Peyer's patch (tissue), 4 donors: ENCODE results near the gene SLC25A21. TPM values are rescaled to one million over a fixed set of nuclear protein-coding genes. Genes with fewer than 3 reads are reported as not detected.
"Not testable (repeated sequence)": the region's sequence is repeated elsewhere in the genome, so short reads cannot be mapped to it uniquely, and the experiment has no call there.

Experiments
- DNase-seq, 3 donors: peaks; one replicate each; pipeline ENCODE4 v3.0.0-alpha.2; 2017 to 2019
- H3K27ac ChIP-seq, 4 donors: fragments of 200-600 bp; sonication (generic); one replicate each; pipeline ENCODE4 v1.5.1; 2016 to 2019
- H3K27me3 ChIP-seq, 2 donors: fragments of 200-600 bp; sonication (generic); one replicate each; pipeline ENCODE4 v1.5.1; 2019
- H3K36me3 ChIP-seq, 3 donors: fragments of 200-600 bp; sonication (generic); one replicate each; pipeline ENCODE4 v1.5.1; 2016 to 2019
- H3K4me1 ChIP-seq, 4 donors: fragments of 200-600 bp; sonication (generic); one replicate each; pipeline ENCODE4 v1.5.1; 2016 to 2019
- H3K4me3 ChIP-seq, 4 donors: fragments of 200-600 bp; sonication (generic); 1 replicate in 3 of 4; 2 replicates in 1 of 4; pipeline ENCODE4 v1.5.1; 2016 to 2019; ENCODE audit warnings: mild to moderate bottlenecking in 1 of 4
- H3K9me3 ChIP-seq, 4 donors: fragments of 200-600 bp; sonication (generic); one replicate each; pipeline ENCODE4 v1.5.1; 2016 to 2019; ENCODE audit warnings: mild to moderate bottlenecking in 1 of 4
- CTCF ChIP-seq, 6 experiments: fragments of 450-650 bp in 4 of 6; fragments of 200-600 bp in 2 of 6; sonication (generic) in 1 of 6; IDR thresholded peaks; one replicate each; pipeline ENCODE4 v1.5.1; 2017 to 2019; ENCODE audit warnings: antibody characterized with exemption in 6 of 6, mild to moderate bottlenecking in 3 of 6, moderate library complexity in 1 of 6
- POLR2A ChIP-seq, 2 donors: fragments of 450-650 bp; IDR thresholded peaks; one replicate each; pipeline ENCODE4 v1.5.1; 2017; ENCODE audit warnings: antibody characterized with exemption in 2 of 2, mild to moderate bottlenecking in 2 of 2, moderate library complexity in 2 of 2
- total RNA-seq, 4 donors: library from RNA; depleted of rRNA; stranded (reverse); fragments of >200 nt; gene quantifications; one replicate each; pipeline ENCODE4 v1.1.0, GENCODE V29; 2016

The SLC25A21 gene
- 1 to 10 TPM in 1 of 4 donors, under 1 TPM in 1, not detected in 2; 0.70 to 1.6 TPM for total RNA-seq

- no peaks in the 10 kb centered on the region for H3K9me3 ChIP-seq
- peaks cover 0 to 8% (median 0%) of the 10 kb centered on the region in 4 donors for H3K4me1 ChIP-seq
- TF ChIP-seq CTCF (IDR thresholded peaks at IDR 0.05) (peak in 2 of 6 experiments; percentile 9 to 13), POLR2A (IDR thresholded peaks at IDR 0.05) (no peak)
- H3K4me3 ChIP-seq: peak within 1 kb of the TSS; percentile 33 to 70 (median 54)
- peak in 2 of 3 donors; percentile 74 to 77 for DNase-seq
- peak within 1 kb of the TSS; percentile 38 to 87 (median 77) for H3K27ac ChIP-seq
- no peaks in the 10 kb centered on the region for H3K36me3 ChIP-seq
- H3K27me3 ChIP-seq: no peaks in the 10 kb centered on the region
Measured at GRCh38 chr14:37172024-37172869, at the start of gene SLC25A21. TSS of gene SLC25A21 (minus strand) at chr14:37172606.

- peaks cover 0 to 7% (median 0%) of the 10 kb centered on the region in 4 donors for H3K9me3 ChIP-seq
- no peak for TF ChIP-seq CTCF (IDR thresholded peaks at IDR 0.05)
- TF ChIP-seq POLR2A (IDR thresholded peaks at IDR 0.05): no peak
- H3K4me1 ChIP-seq: no peaks in the 10 kb centered on the region
- no peak overlapping the region for H3K27ac ChIP-seq
- H3K4me3 ChIP-seq: no peak overlapping the region
- DNase-seq: no peak
- no peaks in the 10 kb centered on the region for H3K27me3 ChIP-seq
- H3K36me3 ChIP-seq: no peaks in the 10 kb centered on the region
Measured at GRCh38 chr14:37221073-37221472, 48.7 kb upstream of the SLC25A21 start.

- TF ChIP-seq POLR2A (IDR thresholded peaks at IDR 0.05) (no peak), CTCF (IDR thresholded peaks at IDR 0.05) (no peak)
Measured at GRCh38 chr14:37215345-37215744, 42.9 kb upstream of the SLC25A21 start.

GRCh38 chr14:37213016-37213415, 40.6 kb upstream of the SLC25A21 start:
- H3K27me3 ChIP-seq: no peaks in the 10 kb centered on the region
- no peak overlapping the region for H3K4me3 ChIP-seq
- no peak for DNase-seq
- TF ChIP-seq CTCF (IDR thresholded peaks at IDR 0.05) (no peak), POLR2A (IDR thresholded peaks at IDR 0.05) (no peak)
- no peaks in the 10 kb centered on the region for H3K9me3 ChIP-seq
- no peak overlapping the region for H3K27ac ChIP-seq
- no peaks in the 10 kb centered on the region for H3K36me3 ChIP-seq
- no peaks in the 10 kb centered on the region for H3K4me1 ChIP-seq

More at GRCh38 chr14:37215345-37215744, 42.9 kb upstream of the SLC25A21 start:
- Histone ChIP-seq H3K4me3 (no peak overlapping the region), H3K27ac (no peak overlapping the region), H3K4me1 (no peaks in the 10 kb centered on the region), H3K27me3 (no peaks in the 10 kb centered on the region), H3K36me3 (no peaks in the 10 kb centered on the region), H3K9me3 (no peaks in the 10 kb centered on the region)
- DNase-seq: no peak

- no peak for DNase-seq
- H3K27me3 ChIP-seq: no peaks in the 10 kb centered on the region
- no peaks in the 10 kb centered on the region for H3K4me1 ChIP-seq
- H3K9me3 ChIP-seq: peaks cover 0 to 9% (median 4%) of the 10 kb centered on the region in 4 donors
- H3K27ac ChIP-seq: no peak overlapping the region
- H3K36me3 ChIP-seq: no peaks in the 10 kb centered on the region
- TF ChIP-seq POLR2A (IDR thresholded peaks at IDR 0.05): no peak
- no peak for TF ChIP-seq CTCF (IDR thresholded peaks at IDR 0.05)
- no peak overlapping the region for H3K4me3 ChIP-seq
Measured at GRCh38 chr14:37210448-37210847, 38.0 kb upstream of the SLC25A21 start.

GRCh38 chr14:37209617-37210016, 37.2 kb upstream of the SLC25A21 start:
- not testable (repeated sequence) for H3K27ac ChIP-seq, H3K4me3 ChIP-seq, H3K4me1 ChIP-seq, H3K36me3 ChIP-seq, DNase-seq, H3K27me3 ChIP-seq
- H3K9me3 ChIP-seq: peaks cover 0 to 13% (median 4%) of the 10 kb centered on the region in 4 donors

- H3K27me3 ChIP-seq, H3K4me1 ChIP-seq, H3K4me3 ChIP-seq: not testable (repeated sequence)
Measured at GRCh38 chr14:37205623-37206605, 33.5 kb upstream of the SLC25A21 start.

More at GRCh38 chr14:37205623-37206605, 33.5 kb upstream of the SLC25A21 start:
- H3K27ac ChIP-seq, DNase-seq, H3K36me3 ChIP-seq: not testable (repeated sequence)
- peaks cover 0 to 13% (median 4%) of the 10 kb centered on the region in 4 donors for H3K9me3 ChIP-seq
